ENCODE data around the gene ARG1. TPM values are rescaled to one million over a fixed set of nuclear protein-coding genes. Genes with fewer than 3 reads are reported as not detected.

Gene ARG1
- total RNA-seq, 1 donor from 2014 or later = not detected

- Histone ChIP-seq H3K4me3 (no peak overlapping the region), H3K4me2 (no peak overlapping the region), H3K79me2 (ENCODE audit: low read depth) (no peaks in the 10 kb centered on the region), H3F3A (ENCODE audit: low read depth) (no peaks in the 10 kb centered on the region), H3K27ac (no peak overlapping the region), H2AFZ (replicated peaks) (no peak overlapping the region), H3K4me1 (no peaks in the 10 kb centered on the region), H3K27me3 (no peaks in the 10 kb centered on the region), H4K20me1 (ENCODE audit: low read depth) (no peaks in the 10 kb centered on the region), H3K9ac (no peak overlapping the region), H3K9me3 (ENCODE audit: low read depth) (no peaks in the 10 kb centered on the region), H3K36me3 (peaks cover 8% of the 10 kb centered on the region)
- H3K4me1 Mint-ChIP-seq = no peaks in the 10 kb centered on the region
- no peaks in the 10 kb centered on the region for H3K9me3 Mint-ChIP-seq
- no peak overlapping the region for H3K4me3 Mint-ChIP-seq
- H3K27ac Mint-ChIP-seq = peak overlapping the region; percentile 37
- TF ChIP-seq CTCF (IDR thresholded peaks at IDR 0.05) (no peak), EZH2 (IDR thresholded peaks at IDR 0.05) (no peak), EZH2phosphoT487 (IDR thresholded peaks at IDR 0.05) (no peak)
- no peaks in the 10 kb centered on the region for H3K27me3 Mint-ChIP-seq (ENCODE audit: insufficient read depth, low read depth)
- peaks cover 30% of the 10 kb centered on the region for H3K36me3 Mint-ChIP-seq
- no peak for DNase-seq (ENCODE audit: low spot score)
These were observed 15.6 kb downstream of the ARG1 start for GRCh38 chr6:131588643-131589042.

GRCh38 chr6:131592935-131593334, 19.9 kb downstream of the ARG1 start:
- Histone ChIP-seq H3K9ac (no peak overlapping the region), H3K27ac (no peak overlapping the region), H3K4me1 (no peaks in the 10 kb centered on the region), H3K4me3 (no peak overlapping the region), H3K79me2 (ENCODE audit: low read depth) (no peaks in the 10 kb centered on the region), H3K4me2 (no peak overlapping the region), H3F3A (ENCODE audit: low read depth) (no peaks in the 10 kb centered on the region), H4K20me1 (ENCODE audit: low read depth) (no peaks in the 10 kb centered on the region), H2AFZ (replicated peaks) (no peak overlapping the region), H3K36me3 (peaks cover 7% of the 10 kb centered on the region), H3K27me3 (no peaks in the 10 kb centered on the region), H3K9me3 (ENCODE audit: low read depth) (no peaks in the 10 kb centered on the region)
- no peaks in the 10 kb centered on the region for H3K27me3 Mint-ChIP-seq (ENCODE audit: insufficient read depth, low read depth)
- no peak for DNase-seq (ENCODE audit: low spot score)
- H3K36me3 Mint-ChIP-seq = peaks cover 32% of the 10 kb centered on the region
- TF ChIP-seq EZH2phosphoT487 (IDR thresholded peaks at IDR 0.05) (no peak), CTCF (IDR thresholded peaks at IDR 0.05) (no peak), EZH2 (IDR thresholded peaks at IDR 0.05) (no peak)
- no peak overlapping the region for H3K4me3 Mint-ChIP-seq
- H3K27ac Mint-ChIP-seq = no peak overlapping the region
- H3K4me1 Mint-ChIP-seq = no peaks in the 10 kb centered on the region
- no peaks in the 10 kb centered on the region for H3K9me3 Mint-ChIP-seq

GRCh38 chr6:131594074-131594473, 21.0 kb downstream of the ARG1 start:
- Mint-ChIP-seq H3K36me3 (peaks cover 30% of the 10 kb centered on the region), H3K4me3 (no peak overlapping the region), H3K9me3 (no peaks in the 10 kb centered on the region), H3K27me3 (ENCODE audit: insufficient read depth, low read depth) (no peaks in the 10 kb centered on the region), H3K27ac (no peak overlapping the region), H3K4me1 (no peaks in the 10 kb centered on the region)
- H3K9me3 ChIP-seq (ENCODE audit: low read depth) = no peaks in the 10 kb centered on the region
- no peak overlapping the region for H3K4me3 ChIP-seq
- no peaks in the 10 kb centered on the region for H3K27me3 ChIP-seq
- TF ChIP-seq EZH2 (IDR thresholded peaks at IDR 0.05) (no peak), EZH2phosphoT487 (IDR thresholded peaks at IDR 0.05) (no peak)
- no peak overlapping the region for H3K4me2 ChIP-seq
- peaks cover 7% of the 10 kb centered on the region for H3K36me3 ChIP-seq
- no peak overlapping the region for H3K9ac ChIP-seq
- H3K79me2 ChIP-seq (ENCODE audit: low read depth) = no peaks in the 10 kb centered on the region
- no peak for DNase-seq (ENCODE audit: low spot score)
- H3K4me1 ChIP-seq = no peaks in the 10 kb centered on the region
- H4K20me1 ChIP-seq (ENCODE audit: low read depth) = no peaks in the 10 kb centered on the region
- no peaks in the 10 kb centered on the region for H3F3A ChIP-seq (ENCODE audit: low read depth)
- no peak overlapping the region for H2AFZ ChIP-seq (replicated peaks)
- H3K27ac ChIP-seq = no peak overlapping the region

- Histone ChIP-seq H3K4me2 (no peak overlapping the region), H4K20me1 (ENCODE audit: low read depth) (no peaks in the 10 kb centered on the region), H3K36me3 (peaks cover 17% of the 10 kb centered on the region), H3K4me3 (no peak overlapping the region), H3K9ac (no peak overlapping the region), H3K4me1 (no peaks in the 10 kb centered on the region), H3F3A (ENCODE audit: low read depth) (no peaks in the 10 kb centered on the region), H3K9me3 (ENCODE audit: low read depth) (no peaks in the 10 kb centered on the region), H3K27me3 (no peaks in the 10 kb centered on the region), H3K27ac (no peak overlapping the region), H2AFZ (replicated peaks) (no peak overlapping the region), H3K79me2 (ENCODE audit: low read depth) (no peaks in the 10 kb centered on the region)
- Mint-ChIP-seq H3K4me3 (no peak overlapping the region), H3K27me3 (ENCODE audit: insufficient read depth, low read depth) (no peaks in the 10 kb centered on the region), H3K4me1 (no peaks in the 10 kb centered on the region), H3K9me3 (no peaks in the 10 kb centered on the region), H3K27ac (no peak overlapping the region), H3K36me3 (peaks cover 23% of the 10 kb centered on the region)
- no peak for DNase-seq (ENCODE audit: low spot score)
- no peak for TF ChIP-seq EZH2 (IDR thresholded peaks at IDR 0.05)
- TF ChIP-seq CTCF (IDR thresholded peaks at IDR 0.05) = peak; percentile 43
These were observed 24.4 kb downstream of the ARG1 start for GRCh38 chr6:131597446-131597845.
